ENCODE measurements around the gene SPI1. TPM values are rescaled to one million over a fixed set of nuclear protein-coding genes. Genes with fewer than 3 reads are reported as not detected.

Gene SPI1
- total RNA-seq, 1 donor from 2014 or later = not detected

DNA sequence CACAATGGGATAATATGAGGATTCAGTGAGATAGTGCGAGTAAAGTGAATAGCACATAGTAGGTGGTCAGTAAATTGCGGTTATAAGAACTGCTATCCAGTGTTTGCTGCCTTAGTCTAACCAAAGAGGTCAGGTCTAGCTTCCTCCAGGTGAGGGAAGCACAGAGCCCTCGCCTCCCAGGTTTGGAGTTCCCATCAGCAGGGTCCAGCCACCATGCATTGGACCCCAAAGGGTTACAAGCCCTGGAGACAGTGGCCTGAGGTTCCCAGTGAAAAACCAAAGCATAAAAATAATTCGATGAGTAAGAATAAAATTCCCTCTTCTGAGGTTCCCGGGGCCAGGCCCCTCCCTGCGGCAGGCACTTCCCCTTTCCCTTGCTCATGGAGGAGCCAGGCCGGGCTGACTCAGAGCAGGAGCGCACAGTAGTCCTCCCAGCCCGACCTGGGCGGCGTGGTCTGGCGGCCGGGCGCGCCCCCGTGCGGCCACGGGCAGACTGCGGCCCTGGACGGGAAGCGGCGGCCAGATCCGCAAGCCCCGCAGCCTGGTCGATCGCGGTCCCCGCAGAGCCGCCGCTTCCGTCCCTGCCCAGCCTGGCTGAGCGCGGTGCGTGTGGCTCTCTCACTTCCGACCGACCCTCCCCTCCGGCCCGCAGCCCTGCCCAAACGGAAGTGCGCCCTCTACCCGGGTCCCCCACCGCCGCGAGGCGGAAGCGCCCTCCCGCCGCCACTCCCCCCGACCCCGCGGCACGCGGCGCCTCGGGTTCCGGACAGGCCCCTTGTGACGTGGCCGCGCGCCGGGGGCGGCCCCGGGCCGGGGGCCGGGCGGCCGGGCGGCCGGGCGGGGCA, 29.6 kb upstream of the SPI1 start, which contains the start of gene SLC39A13:
Gene SLC39A13, plus strand, starts transcription at position 845 of the 845 bp plus-strand sequence. CDS start 1,505 bp downstream, outside the sequence.
- intact Hi-C loops (cut with micrococcal nuclease) = loop anchor here (1.0 to 10.0 kb wide), 16 partner anchors 8 to 791 kb away; partner anchors contain the start of genes ACP2, ARHGAP1, ATG13 and CELF1

DNA sequence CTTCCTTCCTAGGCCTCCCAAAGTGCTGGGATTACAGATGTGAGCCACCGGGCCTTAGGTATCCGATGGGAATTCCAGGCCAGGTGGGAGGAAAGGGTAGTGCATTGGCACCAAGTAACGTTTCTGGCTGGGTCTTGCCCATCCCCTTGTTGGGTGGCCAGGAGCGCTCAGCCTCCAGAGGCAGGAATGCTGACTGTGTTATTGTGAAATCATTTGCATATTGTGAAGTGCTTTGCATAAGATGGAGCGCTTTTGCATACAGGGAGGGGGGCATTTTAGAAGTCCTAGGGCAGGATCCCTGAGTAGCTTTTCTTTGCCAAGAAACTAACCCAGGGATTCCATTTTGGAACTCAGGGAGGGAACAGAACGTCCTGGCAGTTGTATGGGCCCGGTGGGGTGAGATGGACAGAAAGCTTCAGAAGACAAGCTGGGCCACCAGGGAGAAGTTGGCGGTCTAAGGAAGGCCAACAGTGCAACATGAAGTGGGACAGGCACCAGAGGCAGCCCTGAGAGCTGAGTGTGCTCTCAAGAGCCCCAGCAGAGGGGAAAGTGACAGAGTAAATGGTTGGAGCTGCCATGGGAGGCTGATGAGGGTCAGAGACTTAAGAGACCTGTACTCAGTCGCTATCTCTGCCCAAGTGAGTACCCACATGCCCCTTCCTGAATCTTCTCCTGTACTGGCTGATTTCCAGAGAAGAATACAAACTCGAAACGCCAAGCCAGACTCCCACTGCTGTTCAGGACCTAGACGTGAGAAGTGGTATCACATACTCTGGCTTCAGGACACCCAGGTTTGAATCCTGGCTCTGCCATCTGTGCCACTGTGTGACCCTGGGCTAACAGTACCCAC, 28.8 kb upstream of the SPI1 start:
- intact Hi-C loops (cut with micrococcal nuclease) = loop anchor here (5.0 to 10.0 kb wide), 7 partner anchors 145 to 790 kb away; partner anchors contain the start of genes ARHGAP1, ATG13, CELF1 and CKAP5

GRCh38 chr11:47403571-47403970, 25.2 kb upstream of the SPI1 start:
- intact Hi-C loops (cut with micrococcal nuclease) = loop anchor here (10.0 kb wide), 2 partner anchors 189 to 559 kb away; partner anchors contain the start of genes CKAP5 and DDB2

GRCh38 chr11:47403135-47403534, 24.8 kb upstream of the SPI1 start:
- intact Hi-C loops (cut with micrococcal nuclease) = loop anchor here (10.0 kb wide), 2 partner anchors 188 to 558 kb away; partner anchors contain the start of genes CKAP5 and DDB2

DNA sequence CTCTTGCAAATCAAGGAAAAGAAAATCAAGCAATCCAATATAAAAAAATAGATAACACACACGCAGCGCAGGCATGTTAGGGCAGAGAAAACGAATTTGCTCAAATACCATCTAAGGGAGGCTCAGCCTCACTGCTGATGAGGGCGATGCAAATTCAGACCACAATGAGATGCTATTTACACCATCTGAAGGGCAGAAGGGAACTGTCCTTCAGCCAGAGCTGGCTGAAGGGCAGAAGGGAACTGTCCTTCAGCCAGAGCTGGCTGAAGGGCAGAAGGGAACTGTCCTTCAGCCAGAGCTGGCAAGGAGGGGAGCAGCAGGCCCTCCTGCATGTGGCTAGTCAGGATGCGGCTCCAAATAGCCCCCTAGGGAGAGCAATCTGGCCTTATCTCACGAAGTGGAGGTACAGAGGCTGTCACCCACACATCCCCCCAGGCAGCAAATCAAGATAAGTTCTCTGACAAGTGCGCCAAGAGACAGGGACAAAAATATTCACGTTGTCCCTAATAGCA, 22.5 kb upstream of the SPI1 start:
- intact Hi-C loops (cut with micrococcal nuclease) = loop anchor here (1.0 to 10.0 kb wide), 5 partner anchors 7 to 556 kb away; partner anchors contain the start of genes ARFGAP2, CKAP5, DDB2 and PSMC3

GRCh38 chr11:47399860-47400767, 21.8 kb upstream of the SPI1 start:
- intact Hi-C loops (cut with micrococcal nuclease) = loop anchor here (1.0 to 10.0 kb wide), 5 partner anchors 8 to 555 kb away; partner anchors contain the start of genes ARFGAP2, CKAP5, DDB2 and PSMC3

DNA sequence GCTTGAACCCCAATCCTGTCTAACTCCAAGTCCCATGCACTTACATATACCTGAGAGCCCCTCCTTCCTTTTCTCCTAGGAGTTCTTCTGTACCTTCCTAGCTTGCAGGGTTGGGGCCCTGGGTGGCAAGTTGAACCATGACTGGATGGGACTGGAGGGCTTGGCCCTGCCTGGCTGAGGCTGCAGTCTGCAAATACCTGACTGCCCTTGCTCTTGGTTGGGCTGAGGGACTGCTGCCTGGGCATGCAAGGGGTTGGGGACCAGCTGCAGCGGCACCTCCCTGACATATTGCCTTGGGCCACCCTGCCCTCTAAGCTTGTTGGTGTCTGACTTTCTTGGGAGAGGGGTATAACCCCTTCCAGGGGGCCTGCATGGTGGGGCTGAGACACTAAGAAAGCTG, 20.2 kb upstream of the SPI1 start:
- intact Hi-C loops (cut with micrococcal nuclease) = no loop called here

GRCh38 chr11:47398011-47398410, 19.7 kb upstream of the SPI1 start:
- intact Hi-C loops (cut with micrococcal nuclease) = no loop called here

DNA sequence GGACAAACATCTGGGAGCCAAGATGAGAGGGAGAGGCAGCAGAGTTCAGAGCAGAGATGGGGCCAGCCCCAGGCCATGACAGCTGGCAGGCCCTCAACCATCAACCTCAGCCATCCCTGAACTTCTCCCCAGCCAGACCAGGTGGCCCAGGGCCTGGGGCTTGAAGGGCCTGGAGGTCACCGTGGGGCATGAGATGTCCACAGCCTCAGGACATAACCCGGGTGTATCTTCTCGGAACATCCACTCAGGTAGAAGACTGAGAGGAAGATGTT, 17.6 kb upstream of the SPI1 start:
- intact Hi-C loops (cut with micrococcal nuclease) = no loop called here

- intact Hi-C loops (cut with micrococcal nuclease) = loop anchor here (2.0 kb wide), 1 partner anchor 13 kb away; the partner anchor contains the start of gene SLC39A13
Observed at GRCh38 chr11:47395223-47396048, 17.1 kb upstream of the SPI1 start.

DNA sequence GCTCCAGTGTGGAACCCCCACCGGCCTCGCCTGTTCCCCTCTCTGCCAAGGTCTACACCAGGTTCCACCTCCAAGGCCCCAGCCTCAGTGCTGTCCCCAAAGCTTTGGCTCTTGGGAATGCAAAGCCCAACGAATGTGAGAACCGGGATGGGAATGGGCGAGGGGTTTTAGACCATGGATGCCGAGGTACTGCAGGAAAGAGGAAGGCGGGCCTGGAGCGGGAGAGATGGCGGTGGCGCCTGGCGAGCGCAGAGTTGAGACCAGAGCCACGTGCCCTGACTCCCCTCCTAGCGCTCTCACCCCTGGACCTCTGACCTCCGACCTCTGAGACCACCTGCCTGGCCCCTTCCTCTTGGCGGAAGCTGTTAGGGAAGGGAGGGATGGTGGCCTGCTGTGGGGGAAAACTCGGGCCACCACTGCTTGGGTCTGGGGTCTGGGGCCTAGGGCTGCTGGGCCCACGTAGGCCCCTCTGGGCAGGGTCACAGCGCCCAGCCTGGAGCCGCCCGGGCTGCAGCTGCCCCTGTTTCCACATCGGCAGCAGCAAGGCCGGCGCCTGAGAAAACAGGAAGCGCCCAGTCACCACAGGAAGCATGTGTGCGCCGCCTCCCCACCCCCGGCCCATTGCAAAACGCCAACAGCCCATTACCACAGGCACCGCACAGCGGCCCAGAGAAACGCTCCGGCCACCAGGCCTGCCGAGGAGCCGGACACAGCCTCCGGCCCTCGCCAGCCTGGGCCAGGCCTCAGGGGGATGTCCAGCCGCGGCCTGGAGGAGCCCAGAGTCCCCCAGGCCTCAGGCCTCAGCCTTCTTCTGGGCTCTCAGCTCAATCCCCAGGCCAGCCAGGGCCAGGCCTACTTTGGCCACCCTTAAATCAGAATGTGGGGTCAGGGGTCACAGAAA, 16.2 kb upstream of the SPI1 start:
- intact Hi-C loops (cut with micrococcal nuclease) = loop anchor here (2.0 kb wide), 1 partner anchor 14 kb away; the partner anchor contains the start of gene SLC39A13

DNA sequence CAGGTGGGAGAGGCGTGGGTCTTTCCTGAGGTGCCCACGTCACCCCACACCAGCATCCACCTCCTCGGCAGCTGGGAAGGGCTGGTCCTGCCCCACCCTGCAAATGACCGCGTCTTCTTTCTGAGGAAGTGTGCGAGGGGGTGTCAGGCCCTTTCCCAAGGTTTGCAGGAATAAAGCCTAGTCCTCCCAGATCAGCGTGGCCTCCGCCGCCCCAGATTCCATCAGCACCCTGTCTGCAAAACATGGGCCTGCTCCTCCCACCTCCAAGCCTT, 15.6 kb upstream of the SPI1 start:
- intact Hi-C loops (cut with micrococcal nuclease) = loop anchor here (2.0 kb wide), 1 partner anchor 15 kb away; the partner anchor contains the start of gene SLC39A13

- intact Hi-C loops (cut with micrococcal nuclease) = loop anchor here (2.0 kb wide), 1 partner anchor 15 kb away; the partner anchor contains the start of gene SLC39A13
Observed at GRCh38 chr11:47393163-47394049, 15.1 kb upstream of the SPI1 start.

GRCh38 chr11:47392546-47393162, 14.3 kb upstream of the SPI1 start:
- intact Hi-C loops (cut with micrococcal nuclease) = no loop called here

- intact Hi-C loops (cut with micrococcal nuclease) = no loop called here
Observed at GRCh38 chr11:47391711-47392432, 13.5 kb upstream of the SPI1 start.

GRCh38 chr11:47391077-47391583, 12.8 kb upstream of the SPI1 start:
- intact Hi-C loops (cut with micrococcal nuclease) = no loop called here
